ENCODE data around the gene ARHGAP30. TPM values are rescaled to one million over a fixed set of nuclear protein-coding genes. Genes with fewer than 3 reads are reported as not detected.

Gene ARHGAP30
- total RNA-seq, 1 experiment from 2014 or later: 0.39 TPM

- H3K27ac ChIP-seq (ENCODE audit: low read depth, low read length): no peak overlapping the region
- H3K27me3 ChIP-seq (ENCODE audit: insufficient read depth, low read length): no peaks in the 10 kb centered on the region
- no peak for DNase-seq (ENCODE audit: low read depth, low spot score)
- no peaks in the 10 kb centered on the region for H3K9me2 ChIP-seq (ENCODE audit: insufficient read depth)
- ChIA-PET POLR2A (interaction anchor here (0.9 kb wide), 1 partner anchor 12 kb away, joined by 4 read pairs; the partner anchor contains the start of gene F11R), RAD21 (ENCODE audit: low non-redundant PET in 1 of 2, low total read pairs in 2 of 2, uncharacterized antibody in 2 of 2, unreplicated experiment in 2 of 2) (no interaction called here), CTCF (no interaction called here)
- H3K36me3 ChIP-seq (ENCODE audit: control insufficient read depth in 1 of 2, insufficient read depth in 2 of 2, low read length in 2 of 2): no peaks in the 10 kb centered on the region; a peak in 1 of 4 replicates
- H2AFZ ChIP-seq (ENCODE audit: low read depth, low read length, poor library complexity, severe bottlenecking): no peak overlapping the region
- peaks cover 0 to 9% of the 10 kb centered on the region in 2 experiments; a peak in 2 of 4 replicates for H3K4me1 ChIP-seq (ENCODE audit: control insufficient read depth in 1 of 2, insufficient read depth in 2 of 2, low read length in 2 of 2)
- intact Hi-C loops (cut with micrococcal nuclease): no loop called here
- no peak overlapping the region for H3K9ac ChIP-seq (ENCODE audit: low read length)
- peaks cover 96% of the 10 kb centered on the region for H3K79me2 ChIP-seq (ENCODE audit: insufficient read depth, low read length)
- BruUV-seq (replicated peaks): no TSS peak
- no peaks in the 10 kb centered on the region for H3K9me3 ChIP-seq (ENCODE audit: control insufficient read depth in 1 of 2, insufficient read depth in 1 of 2, low read depth in 1 of 2, low read length in 2 of 2)
- H3K4me2 ChIP-seq (ENCODE audit: low read length): no peak overlapping the region
- H4K20me1 ChIP-seq (ENCODE audit: insufficient read depth): peaks cover 6% of the 10 kb centered on the region
- H3K4me3 ChIP-seq (replicated peaks in 1 of 2; ENCODE audit: low read depth in 1 of 2, low read length in 2 of 2): no peak overlapping the region
- TF ChIP-seq SIN3A (IDR thresholded peaks at IDR 0.05; ENCODE audit: low read depth): no peak
- TF ChIP-seq, protein P1, sequence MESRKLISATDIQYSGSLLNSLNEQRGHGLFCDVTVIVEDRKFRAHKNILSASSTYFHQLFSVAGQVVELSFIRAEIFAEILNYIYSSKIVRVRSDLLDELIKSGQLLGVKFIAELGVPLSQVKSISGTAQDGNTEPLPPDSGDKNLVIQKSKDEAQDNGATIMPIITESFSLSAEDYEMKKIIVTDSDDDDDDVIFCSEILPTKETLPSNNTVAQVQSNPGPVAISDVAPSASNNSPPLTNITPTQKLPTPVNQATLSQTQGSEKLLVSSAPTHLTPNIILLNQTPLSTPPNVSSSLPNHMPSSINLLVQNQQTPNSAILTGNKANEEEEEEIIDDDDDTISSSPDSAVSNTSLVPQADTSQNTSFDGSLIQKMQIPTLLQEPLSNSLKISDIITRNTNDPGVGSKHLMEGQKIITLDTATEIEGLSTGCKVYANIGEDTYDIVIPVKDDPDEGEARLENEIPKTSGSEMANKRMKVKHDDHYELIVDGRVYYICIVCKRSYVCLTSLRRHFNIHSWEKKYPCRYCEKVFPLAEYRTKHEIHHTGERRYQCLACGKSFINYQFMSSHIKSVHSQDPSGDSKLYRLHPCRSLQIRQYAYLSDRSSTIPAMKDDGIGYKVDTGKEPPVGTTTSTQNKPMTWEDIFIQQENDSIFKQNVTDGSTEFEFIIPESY (IDR thresholded peaks at IDR 0.05; ENCODE audit: extremely low read depth, insufficient replicate concordance, low read length): no peak
- TF ChIP-seq EZH2phosphoT487 (IDR thresholded peaks at IDR 0.05; ENCODE audit: borderline replicate concordance): no peak
- TF ChIP-seq SP1 (IDR thresholded peaks at IDR 0.05; ENCODE audit: low read depth): no peak
- TF ChIP-seq POLR2A (IDR thresholded peaks at IDR 0.05; ENCODE audit: borderline replicate concordance, extremely low read depth, insufficient read depth, insufficient read length): no peak
- no peak for TF ChIP-seq CBX3 (IDR thresholded peaks at IDR 0.05; ENCODE audit: low read depth)
- no peak for TF ChIP-seq ZNF274 (IDR thresholded peaks at IDR 0.05; ENCODE audit: low read depth, low read length)
- TF ChIP-seq ELF1 (IDR thresholded peaks at IDR 0.05; ENCODE audit: borderline replicate concordance, low read depth): no peak
- TF ChIP-seq POLR2AphosphoS5 (IDR thresholded peaks at IDR 0.05; ENCODE audit: low read depth, low read length): no peak
- TF ChIP-seq YY1 (IDR thresholded peaks at IDR 0.05; ENCODE audit: extremely low read depth, insufficient replicate concordance, low read depth, low read length): no peak
- no peak for TF ChIP-seq EGR1 (IDR thresholded peaks at IDR 0.05; ENCODE audit: low read depth)
- TF ChIP-seq EZH2 (IDR thresholded peaks at IDR 0.05): no peak
- TF ChIP-seq, protein P2, sequence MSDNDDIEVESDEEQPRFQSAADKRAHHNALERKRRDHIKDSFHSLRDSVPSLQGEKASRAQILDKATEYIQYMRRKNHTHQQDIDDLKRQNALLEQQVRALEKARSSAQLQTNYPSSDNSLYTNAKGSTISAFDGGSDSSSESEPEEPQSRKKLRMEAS (IDR thresholded peaks at IDR 0.05): no peak
- TF ChIP-seq ZFX (IDR thresholded peaks at IDR 0.05): no peak
- no peak for TF ChIP-seq RAD21 (IDR thresholded peaks at IDR 0.05; ENCODE audit: low read depth)
- no peak for TF ChIP-seq CEBPB (IDR thresholded peaks at IDR 0.05; ENCODE audit: low read depth)
- no peak for TF ChIP-seq CTCF (IDR thresholded peaks at IDR 0.05 in 2 of 3, conservative IDR thresholded peaks at IDR 0.05 in 1 of 3; ENCODE audit: borderline replicate concordance in 1 of 3, insufficient read depth in 1 of 3, low read depth in 2 of 3, low read length in 2 of 3)
- ATAC-seq: no peak
Measured at GRCh38 chr1:161008869-161009510, 60.7 kb downstream of the ARHGAP30 start.
